HG02763 (cell line): ENCODE measurements around the gene SERTAD1.
A peak's percentile ranks its signal among the peaks of the same experiment; 100 is the strongest.
"Not testable (repeated sequence)": the region's sequence is repeated elsewhere in the genome, so short reads cannot be mapped to it uniquely, and the experiment has no call there.

ENCODE experiments used
- ATAC-seq: cut with Tn5 transposase; IDR thresholded peaks from one replicate; pipeline ENCODE4 v1.9.1; 2021; ENCODE audit warnings: mild to moderate bottlenecking, moderate library complexity; ENCODE audit not compliant: unreplicated experiment

SERTAD1 gene, protein sequence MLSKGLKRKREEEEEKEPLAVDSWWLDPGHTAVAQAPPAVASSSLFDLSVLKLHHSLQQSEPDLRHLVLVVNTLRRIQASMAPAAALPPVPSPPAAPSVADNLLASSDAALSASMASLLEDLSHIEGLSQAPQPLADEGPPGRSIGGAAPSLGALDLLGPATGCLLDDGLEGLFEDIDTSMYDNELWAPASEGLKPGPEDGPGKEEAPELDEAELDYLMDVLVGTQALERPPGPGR

DNA sequence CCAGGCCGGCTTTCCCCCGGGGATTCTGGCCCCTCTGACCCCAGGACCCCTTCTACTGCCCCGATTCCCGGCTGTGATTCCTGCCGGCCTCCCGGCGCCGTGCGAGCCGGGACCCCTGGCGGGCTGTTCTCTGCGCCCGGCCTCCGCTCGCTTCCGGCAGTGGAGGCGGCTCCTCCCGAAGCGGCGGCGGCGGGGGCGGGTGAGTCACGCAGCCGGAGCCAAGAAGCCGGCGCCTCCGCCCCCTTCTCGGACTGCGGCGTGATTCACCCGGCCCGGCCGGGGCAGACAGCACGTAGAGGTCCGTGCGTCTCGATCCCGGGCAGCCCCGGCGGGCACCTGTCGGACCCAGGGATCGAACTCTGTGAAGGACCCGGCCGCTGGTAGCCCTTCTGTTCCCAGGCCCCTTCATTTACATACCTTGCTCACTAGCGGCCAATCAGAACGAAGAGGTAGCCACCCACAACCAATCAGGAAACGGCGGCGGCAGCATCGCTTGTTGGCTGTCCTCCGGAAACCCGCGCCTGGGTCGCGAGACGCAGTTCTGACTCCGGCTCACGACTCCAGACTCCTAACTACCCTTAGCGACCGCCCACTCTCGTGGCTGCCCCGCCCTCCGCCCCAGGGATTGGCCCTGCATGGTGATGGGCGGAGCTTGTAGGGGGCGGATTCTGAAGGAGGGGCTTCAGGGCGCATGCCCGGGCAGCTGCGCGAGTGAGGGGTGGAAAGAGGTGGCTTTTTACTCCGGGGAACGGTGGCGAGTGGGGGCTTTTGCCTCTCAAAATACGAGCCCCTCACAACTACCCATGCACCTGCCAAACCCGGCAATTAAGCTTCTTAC lies at the start of gene SERTAD1:
Gene SERTAD1 (minus strand): TSS at position 543 of the 838 bp plus-strand sequence. CDS start 2,446 bp downstream, outside the sequence.
- peak; percentile 86 for ATAC-seq

DNA sequence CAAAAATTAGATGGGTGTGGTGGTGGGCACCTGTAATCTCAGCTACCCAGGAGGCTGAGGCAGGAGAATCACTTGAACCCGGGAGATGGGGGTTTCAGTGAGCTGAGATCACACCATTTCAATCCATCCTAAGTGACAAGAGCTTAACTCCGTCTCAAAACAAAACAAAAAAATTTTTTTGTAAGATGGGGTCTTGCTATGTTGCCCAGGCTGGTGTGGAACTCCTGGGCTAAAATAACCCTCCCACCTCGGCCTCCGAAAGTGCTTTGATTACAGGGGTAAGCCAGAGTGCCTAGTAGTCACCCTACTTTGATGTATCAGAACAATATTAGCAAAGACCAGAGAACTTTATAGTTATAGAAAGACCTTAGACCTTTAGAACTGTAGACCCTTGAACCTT lies 48.9 kb upstream of the SERTAD1 start:
- ATAC-seq, result no peak

DNA sequence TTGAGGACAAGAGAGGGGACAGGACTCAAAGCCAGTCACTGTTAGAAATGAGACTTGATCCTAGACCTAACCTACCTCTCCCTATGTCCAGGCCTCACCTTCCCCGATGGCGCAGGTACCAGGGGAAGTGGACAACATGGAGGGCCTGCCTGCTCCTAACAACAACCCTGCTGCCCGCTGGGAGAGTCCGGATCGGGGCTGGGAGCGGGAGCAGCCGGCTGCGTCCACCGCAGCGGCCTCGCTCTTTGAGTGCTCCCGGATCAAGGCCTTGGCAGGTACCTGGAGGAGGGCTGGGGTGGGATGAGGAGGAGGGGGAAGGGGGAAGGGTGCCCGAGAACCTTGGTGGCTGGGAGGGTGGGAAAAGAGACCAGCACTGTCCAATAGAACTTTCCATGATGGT lies 46.7 kb upstream of the SERTAD1 start:
- no peak for ATAC-seq

DNA sequence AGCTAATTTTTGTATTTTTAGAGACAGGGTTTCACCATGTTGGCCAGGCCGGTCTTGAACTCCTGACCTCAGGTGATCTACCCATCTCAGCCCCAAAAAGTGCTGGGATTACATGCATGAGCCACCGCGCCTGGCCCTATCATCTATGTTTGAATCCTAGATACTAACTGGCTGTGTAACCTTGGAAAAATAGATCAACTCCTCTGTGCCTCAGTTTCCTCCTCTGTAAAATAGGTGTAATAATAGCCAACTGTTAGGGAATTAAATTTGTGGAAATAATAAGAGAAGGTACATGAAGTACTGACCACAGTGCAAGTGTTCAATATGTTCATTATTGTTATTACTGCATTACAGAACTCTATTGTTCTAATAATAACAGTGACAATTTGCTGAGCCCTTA lies 45.3 kb upstream of the SERTAD1 start:
- ATAC-seq, result no peak

DNA sequence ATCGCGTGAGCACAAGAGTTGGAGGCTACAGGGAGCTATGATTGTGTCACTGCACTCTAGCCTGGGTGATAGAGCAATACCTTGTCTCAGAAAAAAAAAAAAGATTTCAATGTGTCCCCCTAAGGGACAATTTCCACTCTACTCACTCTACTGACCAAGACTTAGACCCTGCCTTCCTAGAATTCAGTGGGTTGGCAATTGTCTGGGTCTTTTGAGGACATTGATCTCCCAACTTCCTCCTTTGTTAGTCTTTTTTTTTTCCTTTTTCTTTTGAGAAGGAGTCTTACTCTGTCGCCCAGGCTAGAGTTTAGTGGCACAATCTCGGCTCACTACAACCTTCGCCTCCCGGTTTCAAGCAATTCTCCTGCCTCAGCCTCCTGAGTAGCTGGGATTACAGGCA lies 43.2 kb upstream of the SERTAD1 start:
- ATAC-seq, result no peak

DNA sequence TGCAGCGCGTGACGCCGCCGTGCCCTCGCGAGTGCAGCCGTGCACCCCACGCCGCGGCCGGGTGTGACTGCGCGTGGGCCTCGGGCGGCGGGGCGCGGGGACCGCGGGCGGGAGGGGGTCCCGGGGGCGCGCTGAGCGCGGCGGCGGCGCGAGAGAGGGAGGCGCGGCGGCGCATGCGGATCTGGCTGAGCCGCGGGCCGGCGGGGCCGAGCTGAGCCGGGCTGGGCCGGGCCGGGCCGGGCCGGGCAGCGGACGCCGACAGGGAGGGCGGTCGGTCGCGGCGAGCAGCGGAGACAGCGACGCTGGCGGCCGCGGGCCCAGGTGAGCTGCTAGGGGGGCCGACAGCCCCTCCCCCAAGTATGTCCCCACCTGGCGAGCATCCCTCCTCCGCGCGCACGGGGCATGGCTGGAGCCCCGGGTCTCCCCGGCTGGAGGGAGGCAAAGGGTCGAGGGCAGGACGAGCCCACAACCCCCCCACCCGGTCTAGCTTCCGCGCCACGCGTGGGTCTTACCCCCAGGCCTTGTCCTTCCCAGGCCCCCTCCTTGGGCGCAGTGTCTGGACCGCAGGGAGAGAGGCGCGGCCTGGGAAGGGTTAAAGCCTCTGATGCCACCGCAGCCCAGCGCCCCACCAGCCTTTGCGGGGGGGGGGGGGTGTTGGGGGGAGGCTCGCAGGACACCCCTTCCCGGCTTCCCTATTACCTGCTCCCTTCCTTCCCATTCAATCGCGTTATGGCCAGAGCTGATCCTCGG lies 41.4 kb upstream of the SERTAD1 start, which contains the start of gene SPTBN4:
Gene SPTBN4 (plus strand): TSS at position 17 of the 750 bp plus-strand sequence. CDS start 5,621 bp downstream, outside the sequence.
- no peak for ATAC-seq

DNA sequence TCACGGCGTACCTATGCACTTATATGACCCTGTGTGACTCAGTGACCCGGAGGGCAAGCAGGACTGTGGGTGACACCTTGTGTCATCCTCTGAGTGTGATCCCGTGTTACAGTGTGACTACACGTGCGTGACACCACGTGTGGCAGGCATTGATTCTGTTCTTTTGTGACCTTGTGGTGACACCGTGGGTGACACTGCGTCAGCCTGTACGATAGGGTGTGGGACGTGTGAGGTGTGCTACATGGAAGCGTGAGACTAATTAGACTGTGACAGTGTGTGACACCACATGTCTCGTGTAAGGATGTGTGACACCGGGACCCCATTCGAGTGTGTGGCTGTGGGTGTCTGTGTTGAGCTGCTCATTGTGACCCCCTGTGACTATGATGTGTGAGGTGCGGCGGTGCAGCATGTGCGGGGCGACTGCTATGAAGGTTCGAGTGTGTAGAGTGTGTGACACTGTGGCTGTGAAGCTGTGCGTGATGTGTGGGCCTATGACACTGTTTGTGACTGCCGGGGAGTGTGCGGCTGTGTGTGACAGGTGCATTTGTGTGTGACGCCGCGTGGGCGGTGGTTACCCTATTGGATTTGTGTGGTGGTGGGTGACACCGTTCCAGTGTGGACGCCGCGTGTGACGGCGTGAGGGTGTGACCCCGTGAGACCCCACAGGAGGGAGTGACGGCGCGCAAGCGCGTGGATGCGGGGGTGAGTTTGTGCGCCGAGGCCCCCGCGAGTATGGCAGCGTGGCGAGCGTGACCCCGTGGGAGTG lies 40.6 kb upstream of the SERTAD1 start:
- peak; percentile 1 for ATAC-seq

DNA sequence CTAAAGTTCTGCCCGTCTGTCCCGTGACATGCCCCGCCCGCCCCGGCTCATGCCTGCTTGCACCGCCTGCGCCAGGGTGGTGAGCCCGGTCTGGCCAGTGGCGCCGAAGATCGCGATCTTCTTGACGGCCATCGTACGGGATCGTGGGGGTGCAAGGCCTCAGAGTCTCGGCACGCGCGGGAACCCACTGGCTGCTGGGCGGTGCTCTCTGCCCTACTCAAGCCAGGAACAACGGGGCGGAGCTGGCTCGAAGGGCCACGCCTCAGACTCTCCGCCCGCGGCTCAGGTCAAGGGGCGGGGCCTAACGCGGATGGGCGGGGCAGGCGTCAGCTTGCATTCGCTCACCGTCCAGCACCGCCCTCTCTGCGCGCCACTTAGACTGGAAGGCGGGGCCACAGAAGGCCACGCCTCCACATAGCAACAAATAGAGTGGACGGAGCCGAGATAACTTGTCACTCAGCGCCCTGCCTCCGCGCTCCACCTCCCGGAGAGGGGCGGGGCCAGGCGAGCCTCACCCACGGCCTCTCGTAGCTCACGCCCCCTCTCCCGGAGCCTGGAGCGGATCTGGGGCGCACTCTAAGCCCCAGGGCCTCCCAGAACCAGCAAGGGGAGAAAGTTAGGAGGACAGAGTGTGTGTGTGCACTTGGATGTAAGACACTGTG lies 39.9 kb upstream of the SERTAD1 start, which contains the start of gene BLVRB:
Gene BLVRB (minus strand): TSS at position 189 of the 662 bp plus-strand sequence. CDS start 57 bp downstream, at position 132.
- peak; percentile 89 for ATAC-seq

DNA sequence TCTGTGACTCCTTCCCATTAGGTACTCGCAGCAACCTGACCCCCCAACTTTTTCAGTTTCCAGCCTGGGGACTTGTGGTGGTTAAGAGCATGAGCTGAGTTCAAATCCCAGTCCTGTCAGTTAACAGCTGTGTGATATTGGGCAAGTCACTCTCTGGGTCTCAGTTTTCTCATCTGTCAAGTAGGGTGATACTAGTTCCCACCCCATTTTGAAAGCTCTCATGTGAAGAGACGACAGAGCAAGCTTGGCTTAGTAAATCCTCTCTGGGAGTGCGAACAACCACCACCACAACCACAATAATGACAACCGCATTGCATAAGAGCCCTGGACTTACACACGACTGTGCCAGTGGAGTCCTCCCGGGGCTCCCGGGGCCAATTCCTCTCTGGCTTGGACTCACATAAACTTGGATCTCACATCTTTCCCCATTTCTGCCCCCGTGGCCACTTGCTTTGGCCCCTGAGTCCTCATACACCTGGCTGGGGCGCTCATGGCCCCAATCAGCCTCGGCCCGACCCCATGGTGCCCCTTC lies 39.3 kb upstream of the SERTAD1 start:
- no peak for ATAC-seq

DNA sequence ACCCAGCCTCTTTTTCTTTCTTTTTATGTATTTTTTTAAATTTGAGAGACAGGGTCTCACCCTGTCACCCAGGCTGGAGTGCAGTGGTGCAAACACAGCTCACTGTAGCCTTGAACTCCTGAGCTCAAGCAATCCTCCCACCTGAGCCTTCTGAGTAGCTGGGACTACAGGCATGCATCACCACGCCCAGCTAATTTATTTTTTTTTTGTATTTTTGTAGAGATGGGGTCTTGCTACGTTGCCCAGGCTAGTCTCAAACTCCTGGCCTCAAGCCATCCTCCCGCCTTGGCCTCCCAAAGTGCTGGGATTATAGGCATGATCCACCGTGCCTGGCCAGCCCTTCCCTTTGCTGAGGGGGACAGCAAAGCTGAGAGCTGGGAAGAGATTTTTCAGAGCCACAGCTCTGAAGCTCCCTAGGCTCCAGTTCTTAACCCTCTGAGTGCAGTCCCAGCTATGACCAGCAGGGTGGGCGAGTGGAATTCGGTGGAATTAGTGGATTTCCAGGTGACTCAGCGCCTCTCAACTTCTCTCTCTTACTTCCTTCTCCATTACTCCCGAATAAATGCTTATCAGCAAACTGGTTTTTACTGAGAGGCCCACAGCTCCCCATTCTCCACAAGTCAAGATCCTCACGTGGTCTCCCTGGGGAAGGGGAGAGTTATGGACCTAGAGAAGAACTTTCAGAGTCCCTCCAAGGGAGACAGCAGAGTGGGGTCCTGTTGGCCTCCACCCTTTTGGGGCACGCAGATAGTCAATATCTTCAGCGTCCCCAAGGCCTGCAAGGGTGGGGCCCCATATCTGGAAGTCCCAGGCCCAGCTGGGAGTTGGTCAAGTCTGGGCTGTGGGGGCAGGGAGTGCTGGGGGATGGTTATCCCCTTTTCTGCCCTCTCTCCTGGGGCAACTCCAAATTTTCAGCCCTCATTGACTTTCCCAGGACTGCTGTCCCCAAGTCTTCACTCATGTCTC lies 38.5 kb upstream of the SERTAD1 start:
- ATAC-seq, result no peak

DNA sequence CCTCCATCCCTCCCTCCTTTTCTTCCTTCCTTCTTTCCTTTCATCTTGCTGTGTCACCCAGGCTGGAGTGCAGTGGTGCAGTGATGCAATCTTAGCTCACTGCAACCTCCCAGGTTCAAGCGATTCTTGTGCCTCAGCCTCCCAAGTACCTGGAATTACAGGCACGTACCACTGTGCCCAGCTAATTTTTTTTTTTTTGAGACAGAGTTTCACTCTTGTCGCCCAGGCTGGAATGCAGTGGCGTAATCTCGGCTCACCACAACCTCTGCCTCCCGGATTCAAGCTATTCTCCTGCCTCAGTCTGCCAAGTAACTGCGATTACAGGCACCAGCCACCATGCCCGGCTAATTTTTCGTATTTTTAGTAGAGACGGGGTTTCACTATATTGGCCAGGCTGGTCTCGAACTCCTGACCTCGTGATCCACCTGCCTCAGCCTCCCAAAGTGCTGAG lies 37.8 kb upstream of the SERTAD1 start:
- ATAC-seq, result not testable (repeated sequence)

DNA sequence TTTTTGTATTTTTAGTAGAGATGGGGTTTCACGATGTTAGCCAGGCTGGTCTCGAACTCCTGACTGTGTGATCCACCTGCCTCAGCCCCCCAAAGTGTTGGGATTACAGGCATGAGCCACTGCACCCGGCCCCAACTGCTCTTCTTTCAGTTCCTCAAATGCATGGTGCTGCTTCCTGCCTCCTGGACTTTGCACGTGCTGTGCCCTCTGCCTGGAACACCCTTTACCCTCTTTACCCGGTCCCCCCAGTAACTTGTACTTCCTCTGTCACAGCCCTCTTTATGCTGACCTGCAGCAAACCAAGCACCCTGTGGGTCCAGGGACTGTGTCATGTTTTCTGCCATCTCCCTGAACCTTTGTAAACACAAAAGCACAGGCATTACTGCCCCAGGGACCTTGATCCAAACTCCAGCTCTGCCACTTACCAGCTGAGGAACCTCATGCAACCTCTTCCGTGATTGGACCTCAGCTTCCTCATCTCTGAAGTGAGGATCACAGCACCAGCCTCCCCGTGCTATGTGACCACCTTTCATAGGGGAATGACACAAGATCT lies 36.0 kb upstream of the SERTAD1 start:
- ATAC-seq, result no peak

DNA sequence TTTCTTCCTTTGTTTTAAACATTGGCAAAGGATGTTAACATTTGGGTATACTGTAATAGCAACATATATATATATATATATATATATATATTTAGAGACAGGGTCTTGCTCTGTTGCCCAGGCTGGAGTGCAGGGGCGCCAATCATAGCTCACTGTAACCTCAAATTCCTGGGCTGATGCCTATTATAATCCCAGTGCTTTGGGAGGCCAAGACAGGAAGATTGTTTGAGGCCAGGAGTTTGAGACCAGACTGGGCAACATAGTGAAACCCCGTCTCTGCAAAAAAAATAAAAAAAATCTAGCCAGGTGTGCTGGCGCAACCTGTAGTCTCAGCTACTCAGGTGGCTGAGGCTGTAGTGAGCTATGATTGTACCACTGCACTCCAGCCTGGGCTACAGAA lies 34.4 kb upstream of the SERTAD1 start:
- no peak for ATAC-seq

DNA sequence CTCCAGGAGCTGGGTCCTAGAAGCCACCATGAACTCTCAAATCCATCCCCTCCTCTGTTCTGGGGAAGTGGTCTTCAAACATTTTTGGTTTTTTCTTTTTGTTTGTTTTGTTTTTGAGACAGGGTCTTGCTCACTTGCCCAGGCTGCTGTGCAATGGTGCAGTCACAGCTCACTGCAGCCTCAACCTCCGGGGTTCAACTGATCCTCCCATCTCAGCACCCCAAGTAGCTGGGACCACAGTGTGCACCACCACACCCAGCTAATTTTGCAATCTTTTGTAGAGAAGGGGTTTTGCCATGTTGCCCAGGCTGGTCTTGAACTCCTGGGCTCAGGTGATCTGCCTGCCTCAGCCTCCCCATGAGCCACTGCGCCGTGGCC lies 32.8 kb upstream of the SERTAD1 start:
- ATAC-seq, result no peak

DNA sequence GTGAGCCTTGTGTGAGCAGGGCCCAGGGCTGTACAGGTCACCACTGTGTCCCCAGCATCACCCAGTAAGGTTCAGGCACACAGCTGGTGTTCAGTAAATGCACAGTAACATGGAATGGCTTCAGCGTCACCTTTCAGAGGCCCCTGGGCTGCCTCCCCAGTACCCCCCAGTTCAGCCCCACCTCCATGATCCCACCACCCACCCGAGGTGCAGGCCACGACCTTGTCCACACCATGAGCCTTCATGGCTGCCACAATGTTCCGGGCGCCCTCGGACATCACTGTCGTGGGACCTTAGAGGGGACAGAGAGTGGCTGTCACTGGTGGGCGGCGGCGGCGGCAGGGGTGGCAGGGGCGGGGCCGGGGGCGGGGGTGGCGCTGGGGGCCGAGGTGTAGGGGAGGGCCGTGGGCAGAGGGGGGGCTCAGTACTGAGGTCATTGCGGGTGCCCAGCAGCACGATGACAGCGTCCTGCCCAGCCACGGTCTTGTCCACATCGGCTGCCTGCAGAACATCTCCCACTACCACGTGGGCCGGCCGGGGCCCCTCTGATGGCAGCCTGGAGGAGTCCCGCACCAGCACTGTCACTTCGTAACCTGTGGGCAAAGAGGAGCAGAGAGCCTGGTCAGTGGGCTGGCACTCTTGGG lies 32.3 kb upstream of the SERTAD1 start:
- ATAC-seq, result no peak

DNA sequence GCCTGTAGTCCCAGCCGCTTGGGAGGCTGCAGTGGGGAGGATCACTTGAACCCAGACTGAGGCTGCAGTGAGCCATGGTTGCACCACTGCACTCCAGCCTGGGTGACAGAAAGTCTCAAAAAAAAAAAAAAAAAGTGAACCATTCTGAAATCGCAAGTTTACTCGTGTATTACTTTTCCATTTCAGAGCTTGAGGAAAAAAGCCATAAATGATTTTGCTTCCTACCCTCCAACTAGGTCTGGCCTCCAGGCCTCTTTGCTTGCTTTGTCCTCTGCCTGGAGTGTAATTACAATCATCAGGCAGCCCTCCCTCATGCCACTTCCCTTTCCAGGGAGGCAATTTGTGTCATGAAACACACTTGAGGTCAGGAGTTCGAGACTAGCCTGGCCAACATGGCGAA lies 31.3 kb upstream of the SERTAD1 start:
- no peak for ATAC-seq

DNA sequence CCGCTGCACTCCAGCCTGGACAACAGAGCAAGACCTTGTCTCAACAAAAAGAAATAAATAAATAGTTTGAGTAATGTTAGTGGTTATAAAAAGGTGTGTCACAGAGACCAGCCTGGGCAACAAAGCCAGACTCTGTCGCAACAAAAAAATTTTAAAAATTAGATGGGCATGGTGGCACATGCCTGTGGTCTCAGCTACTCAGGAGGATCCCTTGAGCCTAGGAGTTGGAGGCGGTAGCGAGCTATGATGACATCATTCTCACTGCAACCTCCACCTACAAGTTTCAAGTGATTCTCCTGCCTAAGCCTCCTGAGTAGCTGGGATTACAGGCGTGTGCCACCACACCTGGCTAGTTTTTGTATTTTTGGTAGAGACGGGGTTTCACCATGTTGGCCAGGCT lies 28.2 kb upstream of the SERTAD1 start:
- ATAC-seq, result not testable (repeated sequence)
